ENCODE measurements around the gene ZNF580. TPM values are rescaled to one million over a fixed set of nuclear protein-coding genes. Genes with fewer than 3 reads are reported as not detected.

ZNF580 gene
- total RNA-seq, 2 donors from 2014 or later, result 29.7 to 36.1 TPM

- H3K9me3 ChIP-seq, result no peaks in the 10 kb centered on the region
- ATAC-seq (no peak), DNase-seq (no peak)
- WGBS, 2 donors, result 75 to 89% methylated on average over 5 of the region's 5 CpGs
- intact Hi-C loops (cut with DNase I), result no loop called here
- H3K36me3 ChIP-seq (replicated peaks in 1 of 2; ENCODE audit: insufficient read depth in 1 of 2, low read depth in 2 of 2), result no peaks in the 10 kb centered on the region
- no peak overlapping the region for H3K4me3 ChIP-seq
- no peaks in the 10 kb centered on the region for H3K27me3 ChIP-seq
- H3K4me1 ChIP-seq, result peaks cover 31% of the 10 kb centered on the region
- no peak overlapping the region for H3K27ac ChIP-seq
- TF ChIP-seq POLR2A (IDR thresholded peaks at IDR 0.05) (no peak), CTCF (IDR thresholded peaks at IDR 0.05) (no peak)
Observed at GRCh38 chr19:55609326-55609725, 31.5 kb upstream of the ZNF580 start.

- no peak overlapping the region for H3K4me3 ChIP-seq
- no peak overlapping the region for H3K27ac ChIP-seq
- WGBS, 2 donors, result 63 to 65% methylated on average over 12 to 15 of the region's 15 CpGs
- peaks cover 21% of the 10 kb centered on the region for H3K4me1 ChIP-seq
- H3K9me3 ChIP-seq, result no peaks in the 10 kb centered on the region
- no peaks in the 10 kb centered on the region for H3K27me3 ChIP-seq
- ATAC-seq (no peak), DNase-seq (no peak)
- H3K36me3 ChIP-seq (replicated peaks in 1 of 2; ENCODE audit: insufficient read depth in 1 of 2, low read depth in 2 of 2), result peaks cover 0 to 2% of the 10 kb centered on the region in 2 donors
- intact Hi-C loops (cut with DNase I), result loop anchor here (5.0 to 10.0 kb wide), 2 partner anchors 94 to 487 kb away; no protein-coding TSS in a partner anchor
- TF ChIP-seq CTCF (IDR thresholded peaks at IDR 0.05) (no peak), POLR2A (IDR thresholded peaks at IDR 0.05) (no peak)
Observed at GRCh38 chr19:55611300-55611982, 29.4 kb upstream of the ZNF580 start.

- intact Hi-C loops (cut with DNase I), result loop anchor here (5.0 to 10.0 kb wide), 2 partner anchors 95 to 487 kb away; no protein-coding TSS in a partner anchor
- WGBS, 2 donors, result 73 to 76% methylated on average over 3 of the region's 3 CpGs
- Histone ChIP-seq H3K36me3 (replicated peaks in 1 of 2; ENCODE audit: insufficient read depth in 1 of 2, low read depth in 2 of 2) (peaks cover 0 to 2% of the 10 kb centered on the region in 2 donors), H3K27me3 (no peaks in the 10 kb centered on the region), H3K27ac (no peak overlapping the region), H3K4me1 (peaks cover 15% of the 10 kb centered on the region), H3K4me3 (no peak overlapping the region), H3K9me3 (no peaks in the 10 kb centered on the region)
- ATAC-seq, result no peak
- no peak for TF ChIP-seq CTCF (IDR thresholded peaks at IDR 0.05)
- no peak for TF ChIP-seq POLR2A (IDR thresholded peaks at IDR 0.05)
- no peak for DNase-seq
Observed at GRCh38 chr19:55611983-55612645, 28.7 kb upstream of the ZNF580 start.

GRCh38 chr19:55613396-55613795 lies 27.4 kb upstream of the ZNF580 start:
- H3K9me3 ChIP-seq, result no peaks in the 10 kb centered on the region
- intact Hi-C loops (cut with DNase I), result loop anchor here (5.0 to 10.0 kb wide), 2 partner anchors 96 to 489 kb away; no protein-coding TSS in a partner anchor
- H3K36me3 ChIP-seq (replicated peaks in 1 of 2; ENCODE audit: insufficient read depth in 1 of 2, low read depth in 2 of 2), result peaks cover 0 to 2% of the 10 kb centered on the region in 2 donors
- no peak for ATAC-seq
- H3K27me3 ChIP-seq, result no peaks in the 10 kb centered on the region
- WGBS, 2 donors, result 92 to 93% methylated on average over 25 to 27 of the region's 27 CpGs
- TF ChIP-seq CTCF (IDR thresholded peaks at IDR 0.05) (no peak), POLR2A (IDR thresholded peaks at IDR 0.05) (no peak)
- no peak for DNase-seq
- H3K27ac ChIP-seq, result no peak overlapping the region
- peaks cover 10% of the 10 kb centered on the region for H3K4me1 ChIP-seq
- no peak overlapping the region for H3K4me3 ChIP-seq
